ENCODE measurements around the gene GALNT13.

GALNT13 gene

DNA sequence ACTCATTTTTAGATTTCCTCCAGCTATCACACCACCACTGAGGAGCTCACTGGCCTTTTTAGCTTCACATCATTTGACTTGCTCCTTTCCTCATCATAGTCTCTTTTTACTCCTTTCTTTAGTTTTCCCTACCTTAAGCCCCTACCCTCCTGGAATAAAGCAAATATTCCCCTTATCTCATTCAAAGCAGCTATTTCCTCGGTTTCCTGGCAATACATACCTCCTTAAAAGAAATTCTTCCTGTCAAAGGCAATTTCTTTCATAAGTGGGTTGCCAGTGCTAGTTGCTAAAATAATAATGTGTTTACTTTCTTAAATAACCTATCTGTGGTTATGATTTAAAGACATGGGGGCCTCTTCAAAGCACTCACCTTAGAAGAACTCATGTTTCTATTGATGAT is 359.3 kb downstream of the GALNT13 start:
- no peak for DNase-seq

DNA sequence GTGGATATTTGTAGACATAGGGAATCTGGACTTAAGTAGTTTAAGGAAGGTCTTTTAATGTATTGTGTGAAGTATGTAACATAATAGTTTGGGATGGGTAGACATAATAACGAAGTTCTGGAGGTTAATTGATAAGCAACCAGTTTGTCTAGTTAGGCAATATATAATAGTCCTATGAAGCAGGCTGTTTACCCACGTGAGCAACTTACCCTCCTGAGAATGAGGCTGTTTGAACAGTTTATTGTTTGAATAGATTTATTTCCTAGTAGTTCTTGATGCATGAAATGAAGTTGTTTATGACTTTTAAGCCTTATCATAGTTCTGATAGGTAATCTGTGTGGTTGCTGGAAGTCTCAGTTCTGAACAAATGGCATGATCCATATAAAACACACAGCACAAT is 361.5 kb downstream of the GALNT13 start:
- no peak for DNase-seq

DNA sequence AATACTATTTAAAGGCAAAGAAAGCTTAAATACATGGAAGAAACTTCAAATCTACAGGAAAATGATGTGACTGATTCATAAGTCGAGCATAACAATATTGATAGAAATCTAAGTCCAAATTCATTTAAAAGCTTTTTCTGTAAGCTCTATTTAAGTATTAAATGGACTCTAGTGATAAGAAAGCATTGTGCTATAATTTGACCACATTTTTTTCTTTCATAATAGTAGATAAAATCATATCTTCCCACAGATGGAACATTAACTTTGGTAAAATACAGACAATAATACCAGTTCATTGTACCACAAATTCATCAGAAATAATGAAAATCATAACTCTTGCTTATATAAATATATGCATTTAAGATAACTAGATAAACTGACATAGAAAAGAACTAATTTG is 366.5 kb downstream of the GALNT13 start:
- no peak for DNase-seq

DNA sequence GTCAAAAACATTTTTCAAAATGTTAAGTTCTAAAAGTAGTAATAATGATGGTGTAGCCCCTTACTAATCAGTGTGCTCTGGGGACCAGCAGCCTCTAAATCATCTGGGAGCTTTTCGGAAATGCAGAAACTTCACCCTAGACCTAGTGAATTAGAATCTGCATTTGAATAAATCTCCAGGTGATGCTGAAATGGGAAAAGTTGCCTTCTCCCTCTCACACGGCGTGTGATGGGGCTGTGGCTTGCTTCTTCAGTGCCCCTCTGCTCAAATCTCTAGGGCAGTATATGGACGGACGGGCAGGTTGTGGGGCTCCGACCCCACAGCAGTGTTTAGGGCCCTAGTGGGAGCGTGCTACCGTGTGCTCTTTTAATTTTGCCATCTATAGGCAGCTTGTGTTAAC is 368.6 kb downstream of the GALNT13 start:
- no peak for DNase-seq

DNA sequence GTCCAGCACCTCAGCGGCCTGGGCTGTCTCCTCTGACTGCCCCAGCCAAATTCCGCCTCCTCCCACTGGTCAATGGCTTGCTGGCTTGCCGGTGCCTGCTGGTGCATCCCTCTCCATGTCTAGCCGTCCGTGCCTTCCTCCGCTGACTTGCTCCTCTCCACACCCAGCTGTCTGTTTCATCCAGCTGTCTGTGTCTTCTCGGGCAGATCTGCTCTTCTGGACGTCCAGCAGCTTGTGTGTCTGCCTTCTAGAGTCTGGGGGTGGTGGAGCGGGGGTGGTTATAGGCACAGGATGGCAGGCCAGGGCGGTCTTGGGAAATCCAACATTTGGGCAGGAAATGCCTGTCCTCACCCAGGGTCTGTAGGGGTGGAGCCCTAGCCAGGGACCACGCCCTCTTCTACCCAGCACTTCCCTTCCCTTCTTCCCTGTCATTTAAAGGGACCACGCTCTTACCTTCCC is 369.2 kb downstream of the GALNT13 start:
- DNase-seq = no peak

DNA sequence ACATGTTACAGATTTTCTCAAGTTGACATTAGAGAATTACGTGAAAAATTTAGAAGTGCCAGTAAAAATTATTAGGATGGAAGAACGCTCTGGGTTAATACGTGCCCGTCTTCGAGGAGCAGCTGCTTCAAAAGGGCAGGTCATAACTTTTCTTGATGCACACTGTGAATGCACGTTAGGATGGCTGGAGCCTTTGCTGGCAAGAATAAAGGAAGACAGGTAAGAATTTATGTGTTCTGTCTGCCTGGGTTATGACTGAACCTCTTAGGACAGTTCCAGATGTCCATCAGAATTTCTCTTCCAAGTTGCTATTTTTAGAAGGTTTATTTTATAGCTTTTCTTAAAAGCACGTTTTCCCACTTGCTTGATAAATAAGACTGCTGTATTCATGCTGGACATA is 371.0 kb downstream of the GALNT13 start:
- DNase-seq = no peak

DNA sequence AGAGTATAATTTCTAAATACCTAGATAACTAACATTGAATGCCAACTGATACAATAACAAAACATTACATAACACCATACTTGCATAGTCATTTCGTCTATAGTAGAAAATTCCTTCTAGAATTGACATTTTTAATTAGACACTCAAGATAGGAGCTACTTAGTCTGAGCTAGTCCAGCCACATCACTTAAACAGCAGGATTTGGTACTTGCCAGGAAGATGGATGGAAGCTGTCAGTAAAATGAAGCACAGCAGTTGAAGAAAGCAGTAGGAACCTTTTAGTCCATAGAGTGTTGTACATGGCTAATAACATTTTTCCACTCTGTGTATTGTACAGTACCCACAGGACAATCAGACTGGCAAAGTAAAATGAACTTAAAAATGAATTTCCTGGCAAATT is 372.0 kb downstream of the GALNT13 start:
- no peak for DNase-seq

DNA sequence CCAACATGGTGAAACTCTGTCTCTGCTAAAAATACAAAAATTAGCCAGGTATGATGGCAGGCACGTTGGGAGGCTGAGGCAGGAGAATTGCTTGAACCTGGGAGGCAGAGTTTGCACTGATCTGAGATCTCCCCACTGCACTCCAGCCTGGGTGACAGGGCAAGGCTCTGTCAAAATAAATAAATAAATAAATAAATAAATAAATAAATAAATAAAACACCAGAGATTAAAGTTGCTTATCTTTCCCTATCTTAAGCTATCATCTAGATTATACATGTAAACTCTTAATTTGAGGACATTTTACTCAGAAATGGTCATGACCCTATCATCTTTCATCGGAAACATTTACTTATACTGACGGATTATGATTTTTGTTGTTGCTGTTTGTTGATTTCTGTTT is 373.2 kb downstream of the GALNT13 start:
- no peak for DNase-seq

DNA sequence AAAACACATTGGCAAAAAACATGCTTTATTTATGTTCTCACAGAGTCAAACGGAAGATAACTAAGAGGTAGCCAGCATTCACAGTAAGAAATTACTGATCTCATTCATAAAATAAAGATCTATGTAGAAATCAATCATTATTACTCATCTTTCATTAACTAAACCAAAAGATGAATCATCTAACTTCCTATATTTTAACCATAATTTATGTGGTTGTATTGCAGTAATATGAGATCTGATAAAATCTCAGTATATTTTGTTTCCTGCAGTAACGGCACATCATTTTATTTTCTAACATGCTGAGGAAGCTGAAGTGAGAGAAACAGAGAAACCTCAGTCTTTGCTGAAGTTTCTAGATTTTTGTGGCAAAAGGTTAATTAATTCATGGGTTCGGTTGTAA is 375.8 kb downstream of the GALNT13 start:
- no peak for DNase-seq

DNA sequence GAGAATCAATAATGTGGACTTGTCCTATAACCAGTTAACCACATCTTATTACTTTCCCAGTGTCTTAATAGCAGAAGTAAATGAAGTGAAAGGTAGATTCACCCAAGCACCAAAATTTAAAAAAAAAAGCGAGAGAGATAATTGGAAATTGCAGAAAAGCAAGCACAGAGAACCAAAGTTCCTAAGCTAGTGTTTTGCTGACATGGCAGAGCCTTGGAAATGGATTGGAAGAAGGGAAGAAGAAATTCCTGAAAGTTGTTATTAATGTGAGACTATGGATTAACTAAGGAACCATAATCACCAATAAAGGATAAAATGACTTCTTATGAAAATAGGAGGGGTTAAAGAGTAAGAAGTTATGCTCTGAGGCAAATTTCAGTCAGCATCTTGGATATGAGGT is 384.4 kb downstream of the GALNT13 start:
- DNase-seq = no peak

DNA sequence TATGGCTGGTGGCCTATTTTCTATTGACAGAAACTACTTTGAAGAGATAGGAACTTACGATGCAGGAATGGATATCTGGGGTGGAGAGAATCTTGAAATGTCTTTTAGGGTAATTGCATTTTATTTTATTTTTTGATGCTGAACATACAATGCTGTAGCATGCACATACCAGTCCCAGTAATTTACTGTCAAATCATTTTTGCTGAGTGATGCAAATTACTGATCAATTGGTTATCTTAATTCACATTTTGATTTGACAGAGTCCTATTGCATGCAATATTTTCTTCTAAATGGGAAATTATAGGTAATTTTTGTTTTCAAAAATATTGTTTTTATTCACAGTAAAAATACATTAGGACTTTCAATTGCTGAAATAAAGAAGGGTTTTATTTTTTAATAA is 387.3 kb downstream of the GALNT13 start:
- no peak for DNase-seq

DNA sequence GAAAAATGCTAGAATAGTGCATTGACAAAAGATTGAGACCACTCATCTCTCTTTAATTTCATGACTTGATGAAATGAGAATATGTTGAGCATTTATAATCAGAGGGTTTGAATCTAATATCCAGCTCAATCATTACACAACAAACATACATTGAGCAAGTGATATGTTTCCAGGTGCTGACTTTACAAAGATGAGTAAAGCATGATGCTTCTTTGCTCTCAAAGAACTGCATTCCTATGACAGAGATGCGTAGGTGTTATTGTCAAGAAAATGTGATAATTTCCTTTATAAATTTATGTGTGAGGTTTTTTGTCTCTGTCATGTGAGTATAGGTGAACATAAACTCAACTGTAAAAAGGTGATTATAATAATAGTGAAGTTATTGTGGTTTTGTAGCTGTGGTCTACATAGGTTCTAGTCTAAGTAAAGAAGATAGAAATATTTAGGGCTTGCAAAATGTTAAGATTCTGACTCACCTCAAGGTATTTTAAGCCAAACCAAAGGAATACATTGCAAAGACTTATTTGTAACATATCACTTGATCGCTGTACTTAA is 389.8 kb downstream of the GALNT13 start:
- DNase-seq = no peak

DNA sequence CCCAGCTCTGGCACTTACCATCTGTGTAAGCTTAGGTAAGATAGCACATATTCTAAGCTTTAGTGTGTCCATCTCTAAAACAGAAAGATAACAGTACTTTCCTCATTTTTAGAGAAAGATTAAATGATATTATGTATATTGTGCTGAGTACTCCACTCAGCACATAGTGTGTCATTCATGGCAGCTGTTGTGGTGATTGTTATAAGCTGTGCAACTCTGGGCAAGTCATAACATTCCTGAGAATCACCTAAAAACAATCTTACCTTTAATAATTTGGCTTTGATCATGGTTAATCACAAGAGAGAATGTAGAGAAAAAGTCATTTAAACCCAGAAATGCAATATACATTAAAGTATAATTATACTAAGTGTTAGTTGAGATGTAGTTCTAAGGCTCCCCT is 391.5 kb downstream of the GALNT13 start:
- no peak for DNase-seq

DNA sequence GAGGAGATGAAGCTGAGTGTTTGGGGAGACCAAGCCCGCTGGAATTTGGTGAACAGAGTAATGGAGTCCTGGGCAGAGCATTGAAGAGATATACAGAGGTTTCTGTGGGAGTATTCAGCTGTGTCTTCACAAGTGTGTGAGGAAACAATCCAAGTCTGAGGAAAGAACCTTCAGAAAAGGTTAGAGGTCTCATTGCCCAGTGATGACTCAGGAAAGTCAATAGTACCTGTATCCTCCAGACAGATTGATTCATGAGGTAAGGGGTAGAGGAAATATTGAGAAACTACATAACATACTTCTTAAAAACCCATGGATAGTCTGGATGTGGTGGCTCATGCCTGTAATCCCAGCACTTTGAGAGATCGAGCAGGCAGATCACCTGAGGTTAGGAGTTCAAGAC is 392.3 kb downstream of the GALNT13 start:
- no peak for DNase-seq

DNA sequence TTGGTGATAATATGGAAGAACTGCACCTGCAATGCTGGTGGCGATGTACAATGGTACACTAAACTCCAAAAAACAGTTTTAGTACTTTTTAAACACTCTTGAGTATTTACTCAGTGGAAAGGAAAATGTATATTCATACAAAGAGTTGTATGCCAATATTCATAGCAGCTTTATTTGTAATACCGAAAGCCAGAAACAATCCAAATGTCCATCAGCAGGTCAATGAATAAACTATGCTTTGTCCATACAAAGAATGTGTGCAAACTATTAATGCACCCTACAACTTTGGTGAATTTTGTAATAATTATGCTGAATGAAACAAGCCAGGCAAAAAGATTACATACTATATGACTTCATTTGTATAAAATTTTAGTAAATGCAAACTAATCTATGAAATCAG is 396.3 kb downstream of the GALNT13 start:
- no peak for DNase-seq

DNA sequence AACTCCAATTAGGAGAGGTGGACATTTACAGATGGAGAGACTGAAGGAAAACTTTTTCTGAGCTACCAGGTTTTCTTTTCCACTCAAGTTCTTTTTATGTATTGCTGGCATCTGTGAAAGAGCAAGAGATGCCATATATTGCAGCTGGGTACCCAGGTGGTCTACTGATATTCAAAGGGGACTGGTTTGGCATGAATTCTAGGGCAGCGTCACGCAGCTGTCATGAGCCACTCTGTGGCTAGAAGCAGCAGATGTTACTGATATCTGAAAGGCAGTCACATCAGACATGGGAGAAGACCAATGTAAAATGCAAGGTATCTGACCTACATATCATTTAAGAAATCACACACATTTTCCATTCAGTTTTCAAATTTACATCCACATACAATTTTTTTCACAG is 408.8 kb downstream of the GALNT13 start:
- no peak for DNase-seq

DNA sequence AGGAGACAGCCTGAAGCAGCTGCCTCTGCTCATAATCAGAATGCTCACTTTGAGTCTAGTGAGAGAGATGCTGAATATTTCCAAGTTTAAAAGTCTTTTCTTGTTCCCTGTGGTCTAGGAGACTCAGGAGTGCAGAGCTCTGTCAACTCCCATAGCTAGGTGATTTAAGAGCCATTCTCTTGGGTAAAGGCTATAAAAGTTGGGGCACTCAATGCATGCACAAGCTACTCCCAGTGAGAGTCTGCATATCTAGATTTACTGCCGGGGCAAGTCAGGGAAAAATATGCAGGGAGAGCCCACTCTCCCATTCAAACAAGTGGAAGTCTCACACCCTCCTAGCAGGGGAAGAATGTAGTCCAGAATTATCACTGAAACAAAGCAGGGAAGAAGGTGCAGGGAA is 418.1 kb downstream of the GALNT13 start:
- DNase-seq = no peak

DNA sequence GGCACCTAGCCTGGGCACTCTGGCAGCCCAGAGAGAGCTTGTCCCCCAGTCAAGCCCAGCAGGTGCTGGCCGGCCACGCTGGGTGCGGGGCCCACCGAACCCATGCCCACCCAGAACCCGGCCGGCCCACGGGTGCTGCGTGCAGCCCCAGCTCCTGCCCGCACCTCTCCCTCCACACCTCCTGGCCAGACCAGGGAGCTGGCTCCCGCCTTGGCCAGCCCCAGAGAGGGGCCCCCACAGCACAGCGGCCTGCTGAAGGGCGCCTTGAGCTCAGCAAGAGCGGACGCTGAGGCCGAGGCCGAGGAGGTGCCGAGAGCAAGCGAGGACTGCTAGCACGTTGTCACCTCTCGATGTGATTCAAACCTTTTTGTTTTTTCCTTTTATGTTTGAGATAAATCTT is 419.8 kb downstream of the GALNT13 start:
- DNase-seq = no peak

DNA sequence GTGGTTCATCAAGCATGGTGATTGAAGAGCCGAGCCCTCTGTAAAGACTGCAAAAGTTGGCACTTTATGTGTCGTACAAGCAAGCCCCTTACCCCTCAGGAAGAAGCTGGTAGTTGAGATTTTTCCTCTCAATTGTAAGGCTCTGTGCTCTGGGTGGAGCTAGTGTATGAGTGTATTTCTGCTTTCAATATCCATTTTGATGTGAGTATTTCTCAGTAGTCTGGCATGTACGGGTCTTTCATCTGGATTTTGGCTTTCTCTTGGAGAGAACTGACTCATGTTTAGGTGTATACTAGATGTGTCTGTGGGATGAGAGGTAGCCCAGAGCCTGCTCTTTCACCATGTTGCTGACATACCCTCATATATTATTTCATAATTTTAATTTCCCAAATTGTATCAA is 420.2 kb downstream of the GALNT13 start:
- no peak for DNase-seq

DNA sequence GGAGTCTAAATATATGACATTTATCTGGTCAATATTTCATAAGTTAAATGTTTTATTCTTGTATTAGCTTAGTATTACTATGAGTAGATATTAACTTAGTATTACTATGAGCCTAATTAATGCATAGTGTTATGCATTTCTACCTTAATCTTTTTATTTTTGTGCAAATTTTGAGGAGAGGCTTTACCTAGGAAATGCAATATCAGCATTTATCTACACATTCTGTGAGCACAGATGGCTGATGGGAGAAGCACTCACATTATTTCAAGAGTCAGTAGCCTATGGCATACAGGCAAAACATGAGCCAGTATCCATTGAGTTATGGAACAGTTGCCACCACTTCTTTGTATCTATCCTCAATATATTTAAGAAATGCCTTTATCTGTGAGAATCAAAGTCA is 422.1 kb downstream of the GALNT13 start:
- no peak for DNase-seq

DNA sequence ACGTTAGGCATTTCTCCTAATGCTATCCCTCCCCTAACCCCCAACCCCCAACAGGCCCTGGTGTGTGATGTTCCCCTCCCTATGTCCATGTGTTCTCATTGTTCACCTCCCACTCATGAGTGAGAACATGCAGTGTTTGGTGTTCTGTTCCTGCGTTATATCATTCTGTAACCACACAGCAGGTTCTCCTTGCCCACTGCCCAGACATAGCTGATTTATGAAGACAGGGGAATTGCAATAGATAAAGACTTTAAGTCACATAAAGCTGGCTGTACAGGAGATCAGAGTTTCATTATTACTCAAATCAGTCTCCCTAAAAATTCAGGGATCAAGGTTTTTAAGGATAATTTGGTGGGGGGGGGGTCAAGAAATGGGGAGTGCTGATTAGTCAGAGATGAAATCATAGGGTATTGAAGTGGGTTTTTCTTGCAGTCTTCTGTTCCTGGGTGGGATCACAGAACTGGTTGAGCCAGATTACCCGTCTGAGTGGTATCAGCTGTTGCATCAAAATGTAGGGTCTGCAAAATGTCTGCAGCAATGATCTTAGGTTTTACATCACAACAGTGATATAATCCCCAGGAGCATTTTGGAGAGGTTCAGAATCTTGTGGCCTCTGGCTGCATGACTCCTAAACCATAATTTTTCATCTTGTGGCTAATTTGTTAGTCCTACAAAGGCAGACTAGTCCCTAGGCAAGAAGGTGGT is 434.7 kb downstream of the GALNT13 start:
- DNase-seq = no peak

DNA sequence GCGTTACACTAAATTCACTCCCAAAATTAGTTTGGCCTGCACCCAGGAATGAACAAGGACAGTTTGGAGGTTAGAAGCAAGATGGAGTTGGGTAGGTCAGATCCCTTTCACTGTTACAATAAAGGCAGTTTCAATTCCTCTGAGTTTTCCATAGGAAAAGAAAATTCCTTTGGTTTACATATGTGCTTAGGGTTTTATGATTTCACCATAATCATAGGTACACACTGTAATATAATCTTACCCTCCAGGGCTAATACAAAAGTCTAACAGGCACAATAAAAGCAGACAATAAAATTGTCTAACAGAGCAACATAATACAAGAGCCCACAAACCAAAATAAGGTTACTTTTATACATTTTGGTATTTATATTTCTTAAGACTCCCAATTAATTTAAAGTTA is 435.3 kb downstream of the GALNT13 start:
- no peak for DNase-seq

DNA sequence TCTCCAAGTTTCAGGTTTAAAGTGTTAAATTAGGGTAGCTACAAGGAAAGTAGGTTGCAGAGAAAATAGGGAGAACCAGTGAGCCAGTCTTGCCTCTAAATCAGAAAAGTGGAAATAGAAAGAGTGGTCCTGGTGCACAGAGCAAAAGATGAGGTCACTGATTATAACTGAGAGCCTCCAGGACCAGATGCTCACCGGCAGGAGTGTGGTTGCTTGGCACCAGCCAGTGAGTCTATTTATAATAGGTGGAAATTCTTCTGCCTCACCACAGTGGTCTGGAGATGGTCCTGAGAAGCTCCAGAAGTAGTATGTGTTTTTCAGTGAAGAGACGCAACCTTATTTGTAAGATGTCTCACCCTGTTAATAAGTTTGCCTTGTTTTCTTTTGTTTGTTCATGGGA is 452.9 kb downstream of the GALNT13 start:
- DNase-seq = no peak

DNA sequence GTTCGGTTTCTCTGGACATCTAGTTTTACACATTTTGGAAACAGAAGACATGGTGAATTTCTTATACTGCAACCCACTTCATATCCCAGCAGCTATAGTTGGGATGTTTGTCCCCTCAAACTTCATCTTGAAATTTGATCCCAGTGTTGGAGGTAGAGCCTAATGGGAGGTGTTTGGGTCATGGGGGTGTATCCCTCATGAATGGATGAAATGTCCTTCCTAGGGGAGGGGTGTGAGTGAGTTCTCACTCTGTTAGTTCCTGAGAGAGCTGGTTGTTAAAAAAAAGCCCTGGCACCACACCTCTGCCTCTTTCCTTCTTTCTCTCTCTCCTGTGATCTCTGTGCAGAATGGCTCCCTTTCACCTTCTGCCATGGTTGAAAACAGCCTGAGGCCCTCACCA is 457.8 kb downstream of the GALNT13 start:
- DNase-seq = no peak

DNA sequence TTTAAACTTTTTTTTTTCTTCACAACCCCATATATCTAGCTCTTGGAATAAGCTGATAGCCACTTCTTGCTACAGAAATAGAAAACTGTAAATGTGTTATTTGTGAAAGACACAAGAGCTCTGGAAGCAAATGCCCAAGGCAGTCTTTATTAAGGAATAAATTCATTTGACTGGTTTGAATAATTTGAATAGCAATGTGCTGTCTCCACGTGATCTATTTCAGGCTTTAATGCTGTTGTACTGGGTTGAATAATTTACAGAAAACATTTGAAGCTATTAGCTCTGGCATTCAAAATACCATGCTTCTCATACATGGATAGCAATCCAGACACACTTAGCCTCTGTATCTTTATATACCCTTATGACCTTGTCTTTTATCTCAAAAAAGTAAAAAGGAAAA is 460.1 kb downstream of the GALNT13 start:
- no peak for DNase-seq
